T-cell (primary cell): ENCODE results near the gene TEAD1. TPM values are rescaled to one million over a fixed set of nuclear protein-coding genes. Genes with fewer than 3 reads are reported as not detected.

ENCODE experiments used
- ATAC-seq, 4 experiments: fragments of 200-7000 bp in 3 of 4; fragments of 150-1000 bp in 1 of 4; cut with Tn5 transposase; replicated peaks in 1 of 4; 1 replicate in 3 of 4; 2 replicates in 1 of 4; pipeline ENCODE4 v1.10.0; 2021; ENCODE audit warnings: moderate library complexity in 3 of 4, mild to moderate bottlenecking in 2 of 4, moderate number of reproducible peaks in 1 of 4
- CTCF ChIA-PET, 2 donors: fragments of 300-600 bp; sonication (Branson Sonifier 250); formaldehyde crosslinking; loops; one replicate each; lab custom pipeline; 2022; ENCODE audit warnings: antibody characterized with exemption in 2 of 2; lab: Charles Lee
- POLR2A ChIA-PET, 2 donors: fragments of 300-600 bp; sonication (Branson Sonifier 250); formaldehyde crosslinking; loops; one replicate each; lab custom pipeline; 2022; ENCODE audit warnings: antibody characterized with exemption in 2 of 2; lab: Charles Lee
- DNase-seq, 35 experiments: peaks; one replicate each; pipeline versions ENCODE4 v3.0.0 to v3.0.0-alpha.2; 2013 to 2023
- H3K27ac ChIP-seq: one replicate; pipeline ENCODE4 v1.5.1; 2013; ENCODE audit warnings: low read length
- H3K27me3 ChIP-seq, 2 experiments: replicated peaks in 1 of 2; 1 replicate in 1 of 2; 2 replicates in 1 of 2; pipeline versions ENCODE4 v1.6.1 to v1.7.0; 2013; ENCODE audit warnings: low read length in 1 of 2, mixed read lengths in 1 of 2; ENCODE audit not compliant: control insufficient read depth in 2 of 2, insufficient read depth in 2 of 2; ENCODE audit errors: extremely low read depth in 1 of 2
- H3K36me3 ChIP-seq, 2 donors: 1 replicate in 1 of 2; 2 replicates in 1 of 2; pipeline versions ENCODE4 v1.6.1 to v1.7.0; 2013; ENCODE audit warnings: low read length in 1 of 2; ENCODE audit not compliant: control insufficient read depth in 2 of 2, insufficient read depth in 1 of 2; ENCODE audit errors: extremely low read depth in 1 of 2
- H3K4me1 ChIP-seq, 2 experiments: 1 replicate in 1 of 2; 2 replicates in 1 of 2; pipeline versions ENCODE4 v1.6.1 to v1.7.0; 2013; ENCODE audit warnings: low read length in 2 of 2, mixed read lengths in 1 of 2; ENCODE audit not compliant: insufficient read depth in 2 of 2, control insufficient read depth in 1 of 2; ENCODE audit errors: extremely low read depth in 1 of 2
- H3K4me3 ChIP-seq, 2 donors: 1 replicate in 1 of 2; 2 replicates in 1 of 2; pipeline versions ENCODE4 v1.5.1 to v1.7.0; 2013; ENCODE audit warnings: mild to moderate bottlenecking in 2 of 2, low read length in 1 of 2, moderate library complexity in 1 of 2; ENCODE audit not compliant: control insufficient read depth in 1 of 2; ENCODE audit errors: extremely low read depth in 1 of 2
- H3K9me3 ChIP-seq: 2 replicates; pipeline ENCODE4 v1.7.0; 2013
- H3K27ac Mint-ChIP-seq, 2 donors: one replicate each; pipeline ENCODE4 v1.8.0; 2020 to 2021; ENCODE audit warnings: mild to moderate bottlenecking in 2 of 2, mixed read lengths in 2 of 2
- H3K27me3 Mint-ChIP-seq, 2 donors: one replicate each; pipeline ENCODE4 v1.8.0; 2021 to 2022; ENCODE audit warnings: mixed read lengths in 2 of 2
- H3K36me3 Mint-ChIP-seq: one replicate; pipeline ENCODE4 v1.8.0; 2021; ENCODE audit warnings: mixed read lengths
- H3K4me1 Mint-ChIP-seq, 3 donors: one replicate each; pipeline ENCODE4 v1.8.0; 2020 to 2022; ENCODE audit warnings: mixed read lengths in 3 of 3, mild to moderate bottlenecking in 1 of 3
- H3K4me3 Mint-ChIP-seq, 3 donors: one replicate each; pipeline ENCODE4 v1.8.0; 2020 to 2022; ENCODE audit warnings: mild to moderate bottlenecking in 3 of 3, mixed read lengths in 3 of 3, moderate library complexity in 3 of 3
- H3K9me3 Mint-ChIP-seq, 3 donors: one replicate each; pipeline ENCODE4 v1.8.0; 2020 to 2022; ENCODE audit warnings: mixed read lengths in 3 of 3
- WGBS: methylation state at CpG from one replicate; pipeline ENCODE4 v1.1.5; 2013; ENCODE audit warnings: missing lambda C conversion rate; ENCODE audit not compliant: insufficient coverage; 5-methylcytosine and 5-hydroxymethylcytosine counted together
- total RNA-seq, 35 experiments: library from RNA in 6 of 35; stranded (reverse) in 6 of 35; fragments of 120-200 nt in 1 of 35; gene quantifications; one replicate each; pipeline versions ENCODE4 v1.2.1 to v1.2.4 and lab custom pipeline; 2013 to 2026

TEAD1 gene
- total RNA-seq, 5 donors from 2014 or later (not counting 1 experiment from before 2014, with no cell fraction given), result 0.20 to 0.72 (median 0.44) TPM; not detected in 1

DNA sequence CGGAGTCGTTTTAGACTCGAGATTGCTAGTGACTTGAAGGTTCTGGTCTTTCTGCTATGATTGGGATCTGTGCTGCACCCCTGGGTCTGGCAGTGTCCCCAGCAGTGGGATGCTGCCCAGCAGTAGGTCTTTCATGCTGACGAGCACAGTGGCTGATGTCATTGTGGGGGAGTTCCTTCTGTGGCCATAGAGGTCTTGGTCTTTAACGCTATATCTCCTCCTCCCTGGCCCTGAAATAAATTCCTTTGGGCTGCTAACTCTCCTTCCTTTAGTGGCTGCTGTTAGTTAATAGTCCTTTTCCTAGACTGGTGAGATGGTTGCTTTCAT, 136.3 kb downstream of the TEAD1 start:
- no CpG with 5 or more reads among the region's 5 CpGs for WGBS
- Mint-ChIP-seq H3K4me3 (no peak overlapping the region), H3K4me1 (peaks cover 0 to 10% (median 6%) of the 10 kb centered on the region in 3 donors), H3K27me3 (peaks cover 33 to 57% of the 10 kb centered on the region in 2 donors), H3K36me3 (no peaks in the 10 kb centered on the region), H3K9me3 (no peaks in the 10 kb centered on the region), H3K27ac (no peak overlapping the region)
- Histone ChIP-seq H3K9me3 (no peaks in the 10 kb centered on the region), H3K36me3 (no peaks in the 10 kb centered on the region), H3K27me3 (peaks cover 0 to 32% of the 10 kb centered on the region in 2 experiments), H3K27ac (no peak overlapping the region), H3K4me3 (no peak overlapping the region), H3K4me1 (no peaks in the 10 kb centered on the region)
- CTCF ChIA-PET, result no interaction called here
- ATAC-seq (no peak), DNase-seq (no peak)
- POLR2A ChIA-PET, result no interaction called here

DNA sequence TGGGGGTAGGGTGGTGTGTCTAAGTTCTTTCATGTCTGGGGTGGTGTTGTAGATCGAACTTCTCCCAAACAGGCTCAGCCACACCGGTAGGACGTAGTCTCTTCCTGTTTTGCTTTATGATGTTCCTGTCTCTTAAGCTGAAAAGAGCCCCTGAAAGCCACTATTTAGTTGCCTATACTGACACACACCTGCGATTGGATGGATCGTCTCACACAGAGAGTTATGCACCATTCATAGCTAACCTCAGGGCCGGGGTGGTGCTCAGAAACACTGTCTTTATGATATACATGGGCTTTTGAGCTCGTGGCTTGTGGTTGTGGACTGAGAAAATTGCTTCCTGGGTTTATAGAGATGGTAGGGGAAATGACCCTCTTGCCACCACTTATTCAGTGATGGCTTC, 137.6 kb downstream of the TEAD1 start:
- H3K36me3 ChIP-seq, result no peaks in the 10 kb centered on the region
- no peaks in the 10 kb centered on the region for H3K4me1 ChIP-seq
- no peak for DNase-seq
- Mint-ChIP-seq H3K4me3 (no peak overlapping the region), H3K4me1 (peaks cover 0 to 11% (median 7%) of the 10 kb centered on the region in 3 donors), H3K27ac (no peak overlapping the region), H3K36me3 (no peaks in the 10 kb centered on the region), H3K27me3 (peaks cover 36 to 56% of the 10 kb centered on the region in 2 donors), H3K9me3 (no peaks in the 10 kb centered on the region)
- ChIA-PET CTCF (no interaction called here), POLR2A (no interaction called here)
- no peak for ATAC-seq
- WGBS, result 0% methylated on average over 1 of the region's 7 CpGs
- H3K27ac ChIP-seq, result no peak overlapping the region
- H3K4me3 ChIP-seq, result no peak overlapping the region
- no peaks in the 10 kb centered on the region for H3K9me3 ChIP-seq
- H3K27me3 ChIP-seq, result peaks cover 0 to 36% of the 10 kb centered on the region in 2 experiments

DNA sequence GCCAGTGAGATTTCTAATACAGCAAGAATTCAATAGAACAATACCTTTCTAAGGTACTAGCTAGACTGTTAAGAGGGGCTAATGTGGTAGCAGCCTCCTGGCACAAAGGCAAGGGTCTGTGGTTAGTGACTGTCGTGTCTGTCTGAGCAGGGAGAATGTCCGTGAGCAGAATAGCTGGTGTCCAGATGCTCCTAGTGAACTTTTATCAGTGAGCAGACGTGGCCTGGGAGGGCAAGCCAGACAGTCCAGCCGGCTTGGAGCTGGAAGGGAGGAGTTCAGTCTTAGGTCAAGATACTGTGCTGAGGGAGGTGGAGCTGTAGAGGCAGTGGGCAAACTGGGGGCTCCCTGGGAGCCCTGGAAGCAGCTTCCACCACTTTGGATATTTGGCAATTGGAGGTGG, 138.6 kb downstream of the TEAD1 start:
- ChIA-PET POLR2A (no interaction called here), CTCF (no interaction called here)
- Histone ChIP-seq H3K4me1 (no peaks in the 10 kb centered on the region), H3K27ac (no peak overlapping the region), H3K9me3 (no peaks in the 10 kb centered on the region), H3K4me3 (no peak overlapping the region), H3K36me3 (no peaks in the 10 kb centered on the region), H3K27me3 (peaks cover 0 to 36% of the 10 kb centered on the region in 2 experiments)
- Mint-ChIP-seq H3K9me3 (no peaks in the 10 kb centered on the region), H3K27me3 (peaks cover 31 to 56% of the 10 kb centered on the region in 2 donors), H3K36me3 (no peaks in the 10 kb centered on the region), H3K4me1 (peaks cover 0 to 11% (median 7%) of the 10 kb centered on the region in 3 donors), H3K4me3 (no peak overlapping the region), H3K27ac (no peak overlapping the region)
- no peak for ATAC-seq
- no peak for DNase-seq
- 53% methylated on average over 4 of the region's 4 CpGs for WGBS

DNA sequence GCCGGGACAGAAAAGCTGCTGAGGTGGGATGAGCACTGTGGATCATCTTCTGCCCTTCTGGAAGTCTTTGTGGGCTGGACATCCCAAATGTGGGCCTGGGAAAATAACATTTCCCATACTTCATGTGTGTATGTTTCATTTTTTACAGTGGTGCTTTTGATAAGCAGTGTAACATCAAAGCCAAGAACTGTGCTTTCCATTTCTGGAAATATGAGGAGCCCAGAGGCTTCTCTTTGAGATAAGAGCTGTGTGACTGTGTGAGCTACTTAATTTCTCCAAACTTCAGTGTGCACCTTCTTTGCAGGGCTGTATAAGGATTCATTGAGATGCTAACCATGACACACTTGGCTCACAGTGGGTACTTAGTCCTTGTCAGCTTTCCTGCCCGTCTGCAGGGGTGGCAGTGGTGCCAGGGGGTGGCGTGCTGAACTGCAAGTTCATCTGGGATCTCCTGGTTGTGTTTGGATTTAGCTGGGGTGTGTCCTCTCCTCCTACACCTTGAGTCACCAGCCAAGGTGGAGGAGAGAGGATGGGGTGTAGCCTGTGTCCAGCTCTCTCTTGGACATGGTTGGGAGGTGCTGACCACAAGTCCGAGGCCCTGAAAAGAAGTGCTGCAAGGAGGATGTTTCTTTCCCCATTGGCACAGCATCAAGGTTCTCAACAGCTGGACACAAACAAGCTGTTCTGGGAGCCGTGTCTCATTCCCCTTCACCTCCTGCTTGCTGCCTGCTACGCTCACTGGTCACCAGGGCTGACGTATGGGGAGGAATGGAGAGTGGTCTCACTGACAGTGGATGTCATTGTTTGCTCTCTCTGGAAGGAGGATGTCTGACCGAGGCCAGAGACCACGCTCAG, 139.4 kb downstream of the TEAD1 start:
- POLR2A ChIA-PET, result no interaction called here

DNA sequence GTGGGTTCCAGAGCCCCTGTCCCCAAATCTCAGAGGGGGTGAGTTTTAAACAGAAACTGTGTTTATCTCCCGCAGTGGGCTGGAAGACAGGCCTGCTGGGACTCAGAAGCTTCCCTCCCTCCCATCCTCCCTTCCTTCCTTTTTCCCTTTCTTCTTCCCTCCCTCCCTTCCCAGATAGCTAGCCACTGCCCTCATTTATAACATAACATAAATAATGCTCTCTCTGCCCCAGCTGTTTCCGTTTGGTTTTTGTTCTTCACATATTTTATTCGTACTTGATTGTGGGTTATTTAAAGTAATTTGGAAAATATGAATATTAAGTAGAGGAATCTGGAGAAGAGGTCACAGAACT, 140.9 kb downstream of the TEAD1 start:
- Histone ChIP-seq H3K4me1 (no peaks in the 10 kb centered on the region), H3K27me3 (peaks cover 0 to 27% of the 10 kb centered on the region in 2 experiments), H3K27ac (no peak overlapping the region), H3K4me3 (no peak overlapping the region), H3K9me3 (no peaks in the 10 kb centered on the region), H3K36me3 (no peaks in the 10 kb centered on the region)
- DNase-seq (no peak), ATAC-seq (no peak)
- H3K9me3 Mint-ChIP-seq, result no peaks in the 10 kb centered on the region
- H3K27ac Mint-ChIP-seq, result no peak overlapping the region
- H3K36me3 Mint-ChIP-seq, result no peaks in the 10 kb centered on the region
- no CpG with 5 or more reads among the region's 3 CpGs for WGBS
- ChIA-PET CTCF (interaction anchor here in 1 of 2 donors (1.5 kb wide), 1 partner anchor 18 kb away, joined by 5 read pairs; no protein-coding TSS in a partner anchor), POLR2A (no interaction called here)
- H3K4me3 Mint-ChIP-seq, result no peak overlapping the region
- H3K4me1 Mint-ChIP-seq, result peaks cover 0 to 11% (median 7%) of the 10 kb centered on the region in 3 donors
- peaks cover 35 to 53% of the 10 kb centered on the region in 2 donors for H3K27me3 Mint-ChIP-seq

More for the DNA sequence above, 139.4 kb downstream of the TEAD1 start:
- peak overlapping the region in 1 of 3 donors; percentile 25 for H3K4me3 Mint-ChIP-seq
- Histone ChIP-seq H3K27me3 (peaks cover 0 to 31% of the 10 kb centered on the region in 2 experiments), H3K27ac (no peak overlapping the region), H3K36me3 (no peaks in the 10 kb centered on the region), H3K4me3 (no peak overlapping the region), H3K4me1 (no peaks in the 10 kb centered on the region), H3K9me3 (no peaks in the 10 kb centered on the region)
- WGBS, result 69% methylated on average over 6 of the region's 9 CpGs
- peaks cover 0 to 11% (median 7%) of the 10 kb centered on the region in 3 donors for H3K4me1 Mint-ChIP-seq
- H3K27ac Mint-ChIP-seq, result no peak overlapping the region
- no peak for DNase-seq
- CTCF ChIA-PET, result no interaction called here
- peaks cover 35 to 56% of the 10 kb centered on the region in 2 donors for H3K27me3 Mint-ChIP-seq
- ATAC-seq, result no peak
- H3K36me3 Mint-ChIP-seq, result no peaks in the 10 kb centered on the region
- no peaks in the 10 kb centered on the region for H3K9me3 Mint-ChIP-seq

DNA sequence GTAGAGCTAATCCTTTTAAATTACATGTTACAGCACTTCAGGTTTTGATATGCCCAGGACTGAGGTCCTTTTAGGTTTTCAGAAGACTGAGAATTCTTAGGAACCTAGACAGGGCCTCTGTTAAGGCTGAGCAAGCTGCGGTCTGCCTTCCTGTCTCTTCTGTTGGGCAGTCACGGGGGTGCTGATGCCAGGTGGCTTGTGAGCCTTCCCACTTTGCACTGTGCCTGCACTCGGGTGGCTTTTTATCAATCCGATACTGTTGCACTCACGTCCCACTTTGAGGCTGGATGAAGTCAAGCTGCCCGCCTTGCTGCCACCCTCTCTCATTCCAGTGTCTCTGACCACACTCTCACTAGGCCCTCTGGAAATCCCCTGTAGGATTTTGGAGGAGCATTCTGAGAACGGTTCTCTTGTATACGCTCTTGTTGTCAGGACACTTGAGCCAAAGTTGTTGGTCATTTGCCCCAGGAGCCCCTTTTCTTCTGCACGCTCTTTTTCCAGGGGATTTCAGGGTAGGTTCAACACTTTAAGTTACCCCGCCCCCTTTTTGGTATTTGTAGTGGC, 141.8 kb downstream of the TEAD1 start:
- H3K9me3 Mint-ChIP-seq, result no peaks in the 10 kb centered on the region
- peaks cover 0 to 11% (median 7%) of the 10 kb centered on the region in 3 donors for H3K4me1 Mint-ChIP-seq
- 91% methylated on average over 7 of the region's 10 CpGs for WGBS
- no peak overlapping the region for H3K4me3 Mint-ChIP-seq
- ChIA-PET CTCF (interaction anchor here in 1 of 2 donors (1.5 kb wide), 1 partner anchor 17 kb away, joined by 5 read pairs; no protein-coding TSS in a partner anchor), POLR2A (no interaction called here)
- Histone ChIP-seq H3K36me3 (no peaks in the 10 kb centered on the region), H3K27ac (no peak overlapping the region), H3K4me1 (no peaks in the 10 kb centered on the region), H3K27me3 (peaks cover 0 to 23% of the 10 kb centered on the region in 2 experiments), H3K9me3 (no peaks in the 10 kb centered on the region), H3K4me3 (no peak overlapping the region)
- ATAC-seq (no peak), DNase-seq (no peak)
- no peak overlapping the region for H3K27ac Mint-ChIP-seq
- no peaks in the 10 kb centered on the region for H3K36me3 Mint-ChIP-seq
- peaks cover 29 to 47% of the 10 kb centered on the region in 2 donors for H3K27me3 Mint-ChIP-seq
